K562 (cell line): ENCODE results near the gene TIMP1. TPM values are rescaled to one million over a fixed set of nuclear protein-coding genes. Genes with fewer than 3 reads are reported as not detected.

Experiments
- ARID1B ChIP-seq: fragments of 450-650 bp; IDR thresholded peaks from 2 replicates; pipeline ENCODE4 v1.6.1; 2016; ENCODE audit warnings: antibody characterized with exemption, mild to moderate bottlenecking, inconsistent platforms
- ATF3 ChIP-seq, 2 experiments: fragments of 450-650 bp in 1 of 2; sonication (generic) in 1 of 2; formaldehyde crosslinking in 1 of 2; IDR thresholded peaks in 1 of 2; conservative IDR thresholded peaks in 1 of 2; 2 replicates each; pipeline versions ENCODE4 v1.6.1 to v1.8.1; 2016 to 2023; ENCODE audit warnings: mild to moderate bottlenecking in 2 of 2, moderate library complexity in 2 of 2, inconsistent platforms in 1 of 2, missing genetic modification reagents in 1 of 2
- CBFA2T2 ChIP-seq: fragments of 450-650 bp; conservative IDR thresholded peaks from 2 replicates; pipeline ENCODE4 v1.6.1; 2017; ENCODE audit warnings: mild to moderate bottlenecking
- E2F3 ChIP-seq: fragments of 250-450 bp; sonication (Bioruptor Pico); IDR thresholded peaks from 2 replicates; pipeline ENCODE4 v1.4.0; 2020; ENCODE audit warnings: mild to moderate bottlenecking
- EHMT2 ChIP-seq: fragments of 450-650 bp; IDR thresholded peaks from 2 replicates; pipeline ENCODE4 v1.6.1; 2018; ENCODE audit warnings: antibody characterized with exemption
- FOXK1 ChIP-seq: sonication (generic); formaldehyde crosslinking; IDR thresholded peaks from 2 replicates; pipeline ENCODE4 v1.8.0; 2022; ENCODE audit warnings: missing genetic modification reagents, mild to moderate bottlenecking, borderline replicate concordance
- GTF2E2 ChIP-seq: fragments of 200-800 bp; sonication (Bioruptor generic); IDR thresholded peaks from 2 replicates; pipeline ENCODE4 v1.6.1; 2016; ENCODE audit warnings: missing genetic modification characterization, missing compliant biosample characterization
- HOXB6 ChIP-seq: fragments of 250-450 bp; sonication (Bioruptor Pico); IDR thresholded peaks from 2 replicates; pipeline ENCODE4 v1.5.1; 2022; ENCODE audit warnings: mild to moderate bottlenecking, borderline replicate concordance
- MEF2D ChIP-seq: conservative IDR thresholded peaks from 2 replicates; pipeline ENCODE4 v1.6.1; 2016; ENCODE audit warnings: low read depth, missing genetic modification characterization, missing compliant biosample characterization
- NFE2 ChIP-seq: IDR thresholded peaks from 2 replicates; pipeline ENCODE4 v1.6.1; 2014; ENCODE audit warnings: antibody characterized with exemption, low read depth
- POLR2H ChIP-seq: IDR thresholded peaks from 2 replicates; pipeline ENCODE4 v1.6.1; 2016; ENCODE audit warnings: missing genetic modification characterization, low read depth, mild to moderate bottlenecking, control low read depth, missing compliant biosample characterization, moderate library complexity
- POU5F1 ChIP-seq: fragments of 150-350 bp; IDR thresholded peaks from 2 replicates; pipeline ENCODE4 v1.6.1; 2014; ENCODE audit warnings: borderline replicate concordance, low read length, low read depth, mild to moderate bottlenecking; ENCODE audit not compliant: partially characterized antibody
- PREB ChIP-seq: sonication (generic); formaldehyde crosslinking; IDR thresholded peaks from 2 replicates; pipeline ENCODE4 v1.8.1; 2023; ENCODE audit warnings: mild to moderate bottlenecking, missing genetic modification reagents
- PURB ChIP-seq: sonication (generic); formaldehyde crosslinking; IDR thresholded peaks from 2 replicates; pipeline ENCODE4 v1.9.0; 2021; ENCODE audit warnings: low read depth, mild to moderate bottlenecking, missing genetic modification reagents
- SIX5 ChIP-seq, 2 experiments: IDR thresholded peaks; 2 replicates each; pipeline ENCODE4 v1.6.1; 2011; ENCODE audit warnings: low read length in 2 of 2, borderline replicate concordance in 1 of 2, low read depth in 1 of 2, mild to moderate bottlenecking in 1 of 2, moderate library complexity in 1 of 2; ENCODE audit not compliant: insufficient read depth in 1 of 2
- TAF1 ChIP-seq: IDR thresholded peaks from 2 replicates; pipeline ENCODE4 v1.6.1; 2011; ENCODE audit warnings: mild to moderate bottlenecking, low read length, moderate library complexity; ENCODE audit not compliant: insufficient read depth, control insufficient read depth, severe bottlenecking; ENCODE audit errors: extremely low read depth
- U2AF1 ChIP-seq: fragments of 200-400 bp; formaldehyde crosslinking; optimal IDR thresholded peaks from 2 replicates; pipeline ENCODE3; 2017; ENCODE audit warnings: mild to moderate bottlenecking, low read depth, low read length, moderate library complexity
- ZBTB5 ChIP-seq: fragments of 450-650 bp; IDR thresholded peaks from 2 replicates; pipeline ENCODE4 v1.6.1; 2017; ENCODE audit warnings: antibody characterized with exemption
- ZNF124 ChIP-seq: sonication (generic); formaldehyde crosslinking; IDR thresholded peaks from 2 replicates; pipeline ENCODE4 v1.8.1; 2022; ENCODE audit warnings: missing genetic modification reagents
- ZNF740 ChIP-seq, 3 experiments: fragments of 200-800 bp in 1 of 3; sonication (Bioruptor generic) in 1 of 3; sonication (generic) in 1 of 3; formaldehyde crosslinking in 1 of 3; IDR thresholded peaks; 2 replicates each; pipeline versions ENCODE4 v1.6.1 to v1.8.0; 2016 to 2022; ENCODE audit warnings: mild to moderate bottlenecking in 2 of 3, missing compliant biosample characterization in 2 of 3, missing genetic modification characterization in 2 of 3, missing genetic modification reagents in 1 of 3
- ZNF830 ChIP-seq: fragments of 250-450 bp; sonication (Bioruptor Pico); IDR thresholded peaks from 2 replicates; pipeline ENCODE4 v1.5.0; 2021; ENCODE audit warnings: mild to moderate bottlenecking
- polyA plus RNA-seq, 8 experiments: library from polyadenylated mRNA; depleted of rRNA in 4 of 8; stranded (reverse) in 5 of 8; unstranded in 3 of 8; fragments of >200 nt; fragmentation: Nextera tagmentation in 2 of 8; fragmentation: Illumina TruSeq in 1 of 8; extraction: Ambion mirVana in 2 of 8; extraction: Trizol in 1 of 8; gene quantifications; 2 replicates each; pipeline versions ENCODE4 v1.2.1 to v1.2.3, GENCODE V29; 2011 to 2014; ENCODE audit warnings: inconsistent platforms in 1 of 8, missing spikeins in 1 of 8
- total RNA-seq, 7 experiments: library from RNA; depleted of rRNA in 6 of 7; stranded (reverse); fragments of >200 nt in 6 of 7; fragmentation: Illumina TruSeq in 2 of 7; extraction: Trizol in 2 of 7; gene quantifications; 2 replicates each; pipeline versions ENCODE4 v1.2.1 to v1.2.3, GENCODE V29; 2011 to 2021; ENCODE audit warnings: low replicate concordance in 1 of 7
- TF ChIP-seq, protein P1 (sequence below): fragments of 200-800 bp; sonication (Bioruptor generic); IDR thresholded peaks from 2 replicates; pipeline ENCODE4 v1.6.1; 2017; ENCODE audit warnings: missing genetic modification characterization, missing compliant biosample characterization

Gene TIMP1
- total and polyA plus RNA-seq, 9 of the 15 experiments (the other 6 are each of a cell fraction or from before 2014, with no cell fraction given), result 115 to 699 (median 273) TPM

DNA sequence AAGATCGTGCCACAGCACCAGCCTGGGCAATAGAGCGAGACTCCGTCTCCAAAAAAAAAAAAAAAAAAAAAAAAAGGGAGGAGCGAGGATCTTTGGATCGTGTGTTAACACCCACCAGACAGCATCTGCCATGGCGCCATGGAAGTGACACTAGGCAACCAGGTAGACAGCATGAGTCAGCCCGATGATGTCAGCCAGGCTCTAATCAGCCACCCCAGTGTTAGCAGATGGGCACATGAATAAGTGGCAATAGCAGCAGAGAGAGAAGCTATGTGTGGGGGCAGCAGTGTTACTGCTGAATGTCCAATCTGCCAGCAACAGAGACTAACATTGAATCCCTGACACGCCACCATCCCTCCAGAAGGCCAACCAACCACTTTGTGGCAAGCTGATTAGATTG is 30.8 kb downstream of the TIMP1 start (continued):
- TF ChIP-seq ZNF740 (CRISPR knock-in tag; IDR thresholded peaks at IDR 0.05) (no peak), ZNF740 (tag; IDR thresholded peaks at IDR 0.05) (no peak), ZBTB5 (no peak), EHMT2 (no peak), U2AF1 (no peak), E2F3 (CRISPR knock-in tag) (no peak), FOXK1 (CRISPR knock-in tag) (no peak), NFE2 (peak; percentile 32; the same call in 1 of the 2 replicates), POLR2H (tag) (no peak), TAF1 (no peak), PREB (CRISPR knock-in tag) (no peak), HOXB6 (CRISPR knock-in tag) (no peak), ATF3 (IDR thresholded peaks at IDR 0.05) (peak; percentile 86), ATF3 (CRISPR knock-in tag; conservative IDR thresholded peaks at IDR 0.05) (no peak), ZNF830 (CRISPR knock-in tag) (no peak), GTF2E2 (tag) (no peak), ARID1B (0 out of 2 replicates have a peak, but pooled peaks have one; percentile 17), ZNF124 (no peak), POU5F1 (no peak), SIX5 (IDR thresholded peaks at IDR 0.05; ENCODE audit: borderline replicate concordance in 1 of 2, insufficient read depth in 1 of 2, low read depth in 1 of 2, low read length in 2 of 2) (no peak), MEF2D (tag) (no peak), CBFA2T2 (peak; percentile 64), PURB (no peak)
- TF ChIP-seq, protein P1, sequence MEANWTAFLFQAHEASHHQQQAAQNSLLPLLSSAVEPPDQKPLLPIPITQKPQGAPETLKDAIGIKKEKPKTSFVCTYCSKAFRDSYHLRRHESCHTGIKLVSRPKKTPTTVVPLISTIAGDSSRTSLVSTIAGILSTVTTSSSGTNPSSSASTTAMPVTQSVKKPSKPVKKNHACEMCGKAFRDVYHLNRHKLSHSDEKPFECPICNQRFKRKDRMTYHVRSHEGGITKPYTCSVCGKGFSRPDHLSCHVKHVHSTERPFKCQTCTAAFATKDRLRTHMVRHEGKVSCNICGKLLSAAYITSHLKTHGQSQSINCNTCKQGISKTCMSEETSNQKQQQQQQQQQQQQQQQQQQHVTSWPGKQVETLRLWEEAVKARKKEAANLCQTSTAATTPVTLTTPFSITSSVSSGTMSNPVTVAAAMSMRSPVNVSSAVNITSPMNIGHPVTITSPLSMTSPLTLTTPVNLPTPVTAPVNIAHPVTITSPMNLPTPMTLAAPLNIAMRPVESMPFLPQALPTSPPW, result no peak
